ENCODE data around the gene MYMX. TPM values are rescaled to one million over a fixed set of nuclear protein-coding genes. Genes with fewer than 3 reads are reported as not detected.

Gene MYMX
- total and polyA plus RNA-seq, 2 of the 13 experiments (the other 11 are each of a cell fraction or from before 2014, with no cell fraction given) = not detected

DNA sequence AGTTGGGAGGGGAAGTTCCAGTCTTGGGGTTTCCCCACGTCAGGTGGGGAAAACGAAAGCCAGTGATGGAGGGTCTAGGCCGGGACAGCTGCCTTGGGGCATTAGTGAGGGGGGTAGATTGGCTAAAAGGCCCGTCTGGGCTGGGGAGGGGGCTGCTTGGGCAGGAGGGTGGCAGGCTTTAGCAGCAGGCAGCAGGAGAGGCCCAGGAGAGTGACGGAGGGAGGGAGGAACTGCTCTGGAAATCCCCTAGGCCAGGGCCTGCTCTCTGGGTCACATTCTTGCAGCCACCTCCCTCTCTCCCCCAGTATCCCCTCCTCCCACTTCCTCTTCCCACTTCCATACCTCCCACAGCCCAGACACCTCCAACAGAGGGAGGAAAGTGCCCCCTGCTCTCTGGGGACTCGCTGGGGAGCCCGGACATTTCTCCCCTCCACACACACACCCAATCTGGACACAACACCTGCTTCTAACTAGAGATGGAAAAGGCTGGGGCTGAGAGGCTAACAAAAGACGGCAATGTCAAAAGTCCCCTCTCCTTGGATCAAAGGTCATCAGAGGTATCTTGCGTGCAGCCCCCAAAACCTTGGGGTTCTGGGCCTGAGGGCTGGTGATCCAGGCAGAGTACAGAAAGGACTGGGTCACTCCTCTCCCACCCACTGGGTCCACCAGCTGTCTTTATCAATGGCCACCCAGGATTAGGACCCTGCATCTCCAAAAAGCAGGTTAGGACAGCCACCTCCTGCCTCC lies 46.8 kb downstream of the MYMX start (continued):
- TF ChIP-seq RELA (CRISPR knock-in tag; IDR thresholded peaks at IDR 0.05) (peak; percentile 98), ZSCAN12 (CRISPR knock-in tag; IDR thresholded peaks at IDR 0.05) (no peak)
- TF ChIP-seq, protein P1, sequence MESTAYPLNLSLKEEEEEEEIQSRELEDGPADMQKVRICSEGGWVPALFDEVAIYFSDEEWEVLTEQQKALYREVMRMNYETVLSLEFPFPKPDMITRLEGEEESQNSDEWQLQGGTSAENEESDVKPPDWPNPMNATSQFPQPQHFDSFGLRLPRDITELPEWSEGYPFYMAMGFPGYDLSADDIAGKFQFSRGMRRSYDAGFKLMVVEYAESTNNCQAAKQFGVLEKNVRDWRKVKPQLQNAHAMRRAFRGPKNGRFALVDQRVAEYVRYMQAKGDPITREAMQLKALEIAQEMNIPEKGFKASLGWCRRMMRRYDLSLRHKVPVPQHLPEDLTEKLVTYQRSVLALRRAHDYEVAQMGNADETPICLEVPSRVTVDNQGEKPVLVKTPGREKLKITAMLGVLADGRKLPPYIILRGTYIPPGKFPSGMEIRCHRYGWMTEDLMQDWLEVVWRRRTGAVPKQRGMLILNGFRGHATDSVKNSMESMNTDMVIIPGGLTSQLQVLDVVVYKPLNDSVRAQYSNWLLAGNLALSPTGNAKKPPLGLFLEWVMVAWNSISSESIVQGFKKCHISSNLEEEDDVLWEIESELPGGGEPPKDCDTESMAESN (CRISPR knock-in tag; conservative IDR thresholded peaks at IDR 0.05) = 0 out of 2 replicates have a peak, but pooled peaks have one; percentile 34
- TF ChIP-seq, protein P2, sequence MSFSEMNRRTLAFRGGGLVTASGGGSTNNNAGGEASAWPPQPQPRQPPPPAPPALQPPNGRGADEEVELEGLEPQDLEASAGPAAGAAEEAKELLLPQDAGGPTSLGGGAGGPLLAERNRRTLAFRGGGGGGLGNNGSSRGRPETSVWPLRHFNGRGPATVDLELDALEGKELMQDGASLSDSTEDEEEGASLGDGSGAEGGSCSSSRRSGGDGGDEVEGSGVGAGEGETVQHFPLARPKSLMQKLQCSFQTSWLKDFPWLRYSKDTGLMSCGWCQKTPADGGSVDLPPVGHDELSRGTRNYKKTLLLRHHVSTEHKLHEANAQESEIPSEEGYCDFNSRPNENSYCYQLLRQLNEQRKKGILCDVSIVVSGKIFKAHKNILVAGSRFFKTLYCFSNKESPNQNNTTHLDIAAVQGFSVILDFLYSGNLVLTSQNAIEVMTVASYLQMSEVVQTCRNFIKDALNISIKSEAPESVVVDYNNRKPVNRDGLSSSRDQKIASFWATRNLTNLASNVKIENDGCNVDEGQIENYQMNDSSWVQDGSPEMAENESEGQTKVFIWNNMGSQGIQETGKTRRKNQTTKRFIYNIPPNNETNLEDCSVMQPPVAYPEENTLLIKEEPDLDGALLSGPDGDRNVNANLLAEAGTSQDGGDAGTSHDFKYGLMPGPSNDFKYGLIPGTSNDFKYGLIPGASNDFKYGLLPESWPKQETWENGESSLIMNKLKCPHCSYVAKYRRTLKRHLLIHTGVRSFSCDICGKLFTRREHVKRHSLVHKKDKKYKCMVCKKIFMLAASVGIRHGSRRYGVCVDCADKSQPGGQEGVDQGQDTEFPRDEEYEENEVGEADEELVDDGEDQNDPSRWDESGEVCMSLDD (CRISPR knock-in tag; IDR thresholded peaks at IDR 0.05; ENCODE audit: borderline replicate concordance) = peak; percentile 46; the same call in 1 of the 2 replicates
